Tibial nerve (tissue), 4 donors: Measurements from ENCODE around the gene OSTC. TPM values are rescaled to one million over a fixed set of nuclear protein-coding genes. Genes with fewer than 3 reads are reported as not detected.

ENCODE experiments used
- DNase-seq, 2 donors: peaks; one replicate each; pipeline ENCODE4 v3.0.0-alpha.2; 2019; ENCODE audit warnings: low spot score in 2 of 2
- H3K27ac ChIP-seq, 4 donors: fragments of 200-600 bp; sonication (generic) in 3 of 4; one replicate each; pipeline ENCODE4 v1.5.1; 2017 to 2019; ENCODE audit warnings: mild to moderate bottlenecking in 1 of 4
- H3K27me3 ChIP-seq, 2 donors: fragments of 200-600 bp; sonication (generic) in 1 of 2; one replicate each; pipeline versions ENCODE4 v1.5.1 to v1.6.0; 2017 to 2019
- H3K36me3 ChIP-seq, 3 donors: fragments of 200-600 bp; sonication (generic); one replicate each; pipeline ENCODE4 v1.5.1; 2018 to 2019
- H3K4me1 ChIP-seq, 4 donors: fragments of 200-600 bp; sonication (generic) in 3 of 4; one replicate each; pipeline ENCODE4 v1.5.1; 2017 to 2019
- H3K4me3 ChIP-seq, 4 donors: fragments of 200-600 bp; sonication (generic) in 3 of 4; one replicate each; pipeline ENCODE4 v1.5.1; 2017 to 2019; ENCODE audit warnings: mild to moderate bottlenecking in 1 of 4, moderate library complexity in 1 of 4
- H3K9me3 ChIP-seq, 4 donors: fragments of 200-600 bp; sonication (generic) in 3 of 4; one replicate each; pipeline ENCODE4 v1.5.1; 2017 to 2019
- CTCF ChIP-seq, 5 experiments: fragments of 200-600 bp in 3 of 5; fragments of 450-650 bp in 2 of 5; sonication (generic) in 3 of 5; IDR thresholded peaks; one replicate each; pipeline ENCODE4 v1.5.1; 2016 to 2019; ENCODE audit warnings: antibody characterized with exemption in 5 of 5, mild to moderate bottlenecking in 3 of 5, moderate library complexity in 2 of 5
- EP300 ChIP-seq, 2 donors: sonication (generic); formaldehyde crosslinking; IDR thresholded peaks; one replicate each; pipeline ENCODE4 v1.6.1; 2017; ENCODE audit warnings: antibody characterized with exemption in 2 of 2, mild to moderate bottlenecking in 1 of 2
- POLR2A ChIP-seq, 2 donors: fragments of 450-650 bp; IDR thresholded peaks; one replicate each; pipeline ENCODE4 v1.6.1; 2017; ENCODE audit warnings: antibody characterized with exemption in 2 of 2, mild to moderate bottlenecking in 2 of 2, moderate library complexity in 2 of 2
- WGBS, 2 donors: methylation state at CpG; one replicate each; pipeline ENCODE4 v1.1.5; 2018; 5-methylcytosine and 5-hydroxymethylcytosine counted together
- total RNA-seq, 4 donors: library from RNA; depleted of rRNA; stranded (reverse); fragments of >200 nt; gene quantifications; one replicate each; pipeline ENCODE4 v1.1.0, GENCODE V29; 2016

OSTC gene
- total RNA-seq, 4 donors from 2014 or later = 36.4 to 63.0 (median 46.6) TPM

- 1% methylated on average over 32 of the region's 32 CpGs for whole genome bisulfite sequencing, 2 donors
- Histone ChIP-seq H3K27me3 (no peaks in the 10 kb centered on the region), H3K4me1 (peaks cover 0 to 40% (median 20%) of the 10 kb centered on the region in 4 donors), H3K4me3 (peak within 1 kb of the TSS; percentile 70 to 79 (median 75)), H3K9me3 (peaks cover 0 to 6% (median 0%) of the 10 kb centered on the region in 4 donors), H3K36me3 (peaks cover 0 to 47% (median 15%) of the 10 kb centered on the region in 3 donors), H3K27ac (peak within 1 kb of the TSS; percentile 52 to 87 (median 83))
- peak; percentile 93 to 98 for DNase-seq
- peak; percentile 98 to 100 for TF ChIP-seq EP300 (IDR thresholded peaks at IDR 0.05)
- TF ChIP-seq POLR2A (IDR thresholded peaks at IDR 0.05) = peak; percentile 93 to 96
- no peak for TF ChIP-seq CTCF (IDR thresholded peaks at IDR 0.05)
Measured at GRCh38 chr4:108620101-108620932, 30.1 kb upstream of the OSTC start, which contains the start of gene RPL34. TSS of gene RPL34 (plus strand) at chr4:108620576. CDS start at chr4:108621960, 1,384 bp downstream.

DNA sequence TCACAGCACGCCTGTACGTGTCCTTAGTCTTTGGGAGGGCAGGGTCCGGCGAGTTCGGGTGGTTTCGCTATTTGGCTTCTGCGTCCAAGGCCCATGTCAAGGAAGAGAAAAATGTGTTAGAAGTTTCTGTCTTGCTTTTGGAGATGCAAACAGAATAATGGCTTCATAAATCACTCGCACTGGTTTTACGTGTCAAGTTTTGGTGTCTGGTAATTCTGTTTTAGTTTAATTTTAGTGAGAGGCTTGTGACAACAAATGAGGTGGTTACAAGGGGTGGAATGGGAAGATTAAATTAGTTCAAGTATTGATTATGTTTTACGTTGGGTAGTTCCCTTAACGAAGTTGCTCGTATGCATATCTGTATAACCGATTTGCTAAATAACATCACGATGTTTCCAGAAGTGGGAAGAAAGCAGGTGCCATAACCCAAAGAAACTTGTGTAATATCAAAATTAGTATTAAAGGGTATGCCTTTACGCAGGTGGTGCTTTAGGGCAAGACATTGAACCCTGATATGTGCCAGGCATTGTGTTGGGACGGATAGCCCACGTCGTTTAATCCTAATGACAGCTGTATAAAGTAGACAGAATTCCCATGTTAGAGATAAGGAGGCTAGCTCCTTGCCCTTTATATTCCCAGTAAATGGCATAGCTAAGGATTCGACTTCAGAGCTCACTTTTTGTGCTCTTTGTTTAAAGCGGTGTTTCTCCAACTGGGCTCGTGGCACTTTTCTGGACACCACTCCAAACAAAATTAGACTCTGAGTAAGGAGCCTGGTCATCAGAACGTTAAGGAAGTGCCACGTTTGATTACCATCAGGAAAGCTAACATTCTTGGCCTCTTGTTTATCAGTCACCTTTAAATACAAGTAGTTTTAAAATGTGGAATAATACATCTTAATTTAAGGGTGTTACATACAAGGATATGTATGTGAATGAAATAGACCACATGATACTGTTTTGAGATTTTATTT lies 29.2 kb upstream of the OSTC start:
- H3K36me3 ChIP-seq = peaks cover 0 to 55% (median 15%) of the 10 kb centered on the region in 3 donors
- peaks cover 0 to 40% (median 20%) of the 10 kb centered on the region in 4 donors for H3K4me1 ChIP-seq
- TF ChIP-seq EP300 (IDR thresholded peaks at IDR 0.05) = no peak
- no peak for TF ChIP-seq CTCF (IDR thresholded peaks at IDR 0.05)
- TF ChIP-seq POLR2A (IDR thresholded peaks at IDR 0.05) = no peak
- 10 to 12% methylated on average over 23 of the region's 23 CpGs for WGBS, 2 donors
- H3K9me3 ChIP-seq = no peaks in the 10 kb centered on the region
- H3K27me3 ChIP-seq = no peaks in the 10 kb centered on the region
- peak overlapping the region; percentile 52 to 87 (median 83) for H3K27ac ChIP-seq
- DNase-seq = no peak
- H3K4me3 ChIP-seq = peak overlapping the region; percentile 70 to 79 (median 75)

DNA sequence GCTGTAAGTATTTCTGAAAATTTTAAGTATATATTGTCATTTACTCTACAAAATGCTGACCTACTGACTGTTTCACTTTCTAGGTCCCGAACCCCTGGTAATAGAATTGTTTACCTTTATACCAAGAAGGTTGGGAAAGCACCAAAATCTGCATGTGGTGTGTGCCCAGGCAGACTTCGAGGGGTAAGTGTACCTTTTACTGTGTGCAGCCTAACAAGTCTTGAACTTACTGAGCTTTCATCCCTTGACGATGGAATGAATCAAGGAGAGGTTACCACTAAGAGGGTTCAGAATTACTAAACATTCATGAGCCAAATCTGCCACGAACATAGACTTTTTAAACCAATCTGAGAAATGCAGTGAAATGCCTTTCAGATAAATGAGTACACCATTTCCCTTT lies 28.4 kb upstream of the OSTC start:
- WGBS, 2 donors = 85 to 89% methylated on average over 4 of the region's 4 CpGs
- H3K4me3 ChIP-seq = no peak overlapping the region
- H3K27ac ChIP-seq = no peak overlapping the region
- TF ChIP-seq EP300 (IDR thresholded peaks at IDR 0.05) (no peak), POLR2A (IDR thresholded peaks at IDR 0.05) (no peak), CTCF (IDR thresholded peaks at IDR 0.05) (no peak)
- peaks cover 0 to 40% (median 20%) of the 10 kb centered on the region in 4 donors for H3K4me1 ChIP-seq
- H3K9me3 ChIP-seq = no peaks in the 10 kb centered on the region
- DNase-seq = no peak
- H3K36me3 ChIP-seq = peaks cover 0 to 55% (median 15%) of the 10 kb centered on the region in 3 donors
- no peaks in the 10 kb centered on the region for H3K27me3 ChIP-seq

GRCh38 chr4:108622828-108623227 lies 27.6 kb upstream of the OSTC start:
- H3K9me3 ChIP-seq = no peaks in the 10 kb centered on the region
- no peak for DNase-seq
- H3K27ac ChIP-seq = no peak overlapping the region
- no peaks in the 10 kb centered on the region for H3K27me3 ChIP-seq
- H3K36me3 ChIP-seq = peaks cover 0 to 62% (median 21%) of the 10 kb centered on the region in 3 donors
- peaks cover 0 to 40% (median 20%) of the 10 kb centered on the region in 4 donors for H3K4me1 ChIP-seq
- H3K4me3 ChIP-seq = no peak overlapping the region
- TF ChIP-seq CTCF (IDR thresholded peaks at IDR 0.05) = no peak
- TF ChIP-seq EP300 (IDR thresholded peaks at IDR 0.05) = no peak
- no peak for TF ChIP-seq POLR2A (IDR thresholded peaks at IDR 0.05)
- 91 to 92% methylated on average over 5 of the region's 5 CpGs for WGBS, 2 donors
